ENCODE results near the gene AKAP12. TPM values are rescaled to one million over a fixed set of nuclear protein-coding genes. Genes with fewer than 3 reads are reported as not detected.

AKAP12 gene
- total RNA-seq, 1 donor from 2014 or later = 0.69 TPM

DNA sequence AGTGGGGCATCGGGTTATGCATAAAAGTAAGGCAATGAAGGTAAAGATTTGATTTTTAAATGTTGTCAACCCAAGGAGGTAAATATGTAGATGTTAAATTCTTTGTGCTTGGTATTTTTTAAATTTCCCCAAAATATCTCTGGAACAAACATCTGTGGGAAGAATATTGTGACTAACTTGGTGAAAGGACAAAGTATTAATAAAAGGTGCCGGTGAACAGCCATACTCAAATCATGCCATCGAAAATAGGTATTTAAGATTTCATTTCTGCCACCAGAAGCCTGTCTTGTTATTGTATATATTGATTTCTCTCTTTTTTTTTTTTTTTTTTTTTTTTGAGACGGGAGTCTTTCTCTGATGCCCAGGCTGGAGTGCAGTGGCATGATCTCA is 164.1 kb downstream of the AKAP12 start:
- Mint-ChIP-seq H3K36me3 (ENCODE audit: low read depth) (peaks cover 44% of the 10 kb centered on the region), H3K27me3 (no peaks in the 10 kb centered on the region), H3K4me1 (peaks cover 27% of the 10 kb centered on the region), H3K4me3 (no peak overlapping the region), H3K27ac (no peak overlapping the region), H3K9me3 (no peaks in the 10 kb centered on the region)
- TF ChIP-seq, protein P1, sequence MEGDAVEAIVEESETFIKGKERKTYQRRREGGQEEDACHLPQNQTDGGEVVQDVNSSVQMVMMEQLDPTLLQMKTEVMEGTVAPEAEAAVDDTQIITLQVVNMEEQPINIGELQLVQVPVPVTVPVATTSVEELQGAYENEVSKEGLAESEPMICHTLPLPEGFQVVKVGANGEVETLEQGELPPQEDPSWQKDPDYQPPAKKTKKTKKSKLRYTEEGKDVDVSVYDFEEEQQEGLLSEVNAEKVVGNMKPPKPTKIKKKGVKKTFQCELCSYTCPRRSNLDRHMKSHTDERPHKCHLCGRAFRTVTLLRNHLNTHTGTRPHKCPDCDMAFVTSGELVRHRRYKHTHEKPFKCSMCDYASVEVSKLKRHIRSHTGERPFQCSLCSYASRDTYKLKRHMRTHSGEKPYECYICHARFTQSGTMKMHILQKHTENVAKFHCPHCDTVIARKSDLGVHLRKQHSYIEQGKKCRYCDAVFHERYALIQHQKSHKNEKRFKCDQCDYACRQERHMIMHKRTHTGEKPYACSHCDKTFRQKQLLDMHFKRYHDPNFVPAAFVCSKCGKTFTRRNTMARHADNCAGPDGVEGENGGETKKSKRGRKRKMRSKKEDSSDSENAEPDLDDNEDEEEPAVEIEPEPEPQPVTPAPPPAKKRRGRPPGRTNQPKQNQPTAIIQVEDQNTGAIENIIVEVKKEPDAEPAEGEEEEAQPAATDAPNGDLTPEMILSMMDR (IDR thresholded peaks at IDR 0.05) = no peak
- ChIA-PET CTCF (no interaction called here), POLR2A (interaction anchor here (0.6 kb wide), 1 partner anchor 14 kb away, joined by 3 read pairs; no protein-coding TSS in a partner anchor)
- no peak for ATAC-seq (ENCODE audit: low read depth)
- intact Hi-C loops (cut with micrococcal nuclease) = no loop called here
- DNase-seq = no peak

Other genes starting within 250 kb of the AKAP12 start
- gene ZBTB2, start 151.6 kb downstream of the AKAP12 start, total RNA-seq = 17.3 and 18.0 TPM in 2 replicates
- 12.4 and 17.1 TPM in 2 replicates for gene RMND1, start 212.2 kb downstream of the AKAP12 start, total RNA-seq

Measured in activated B cell treated with CpG ODN at 0.5 μM for 24 hours (primary cell).